Brain microvascular endothelial cell (primary cell): ENCODE measurements around the gene ARFGAP1.

Experiments
- DNase-seq: peaks from one replicate; pipeline ENCODE4 v3.0.0-alpha.2; 2020
- H3K27ac ChIP-seq: fragments of 250-450 bp; sonication (Bioruptor Pico); 2 replicates; pipeline ENCODE4 v1.5.1; 2020; ENCODE audit warnings: mild to moderate bottlenecking, moderate library complexity
- H3K27me3 ChIP-seq: fragments of 250-450 bp; sonication (Bioruptor Pico); replicated peaks from 2 replicates; pipeline ENCODE4 v1.5.1; 2020; ENCODE audit warnings: mild to moderate bottlenecking
- H3K36me3 ChIP-seq: fragments of 250-450 bp; sonication (Bioruptor Pico); replicated peaks from 2 replicates; pipeline ENCODE4 v1.5.1; 2020; ENCODE audit warnings: mild to moderate bottlenecking
- H3K4me3 ChIP-seq: 2 replicates; pipeline ENCODE4 v1.5.1; 2011; ENCODE audit warnings: low read depth, mild to moderate bottlenecking, control low read depth, low read length, moderate library complexity
- CTCF ChIP-seq: IDR thresholded peaks from 2 replicates; pipeline ENCODE4 v1.5.1; 2011; ENCODE audit warnings: low read depth, mild to moderate bottlenecking, moderate library complexity, low read length, control low read depth, inconsistent platforms; ENCODE audit errors: missing control alignments
- in situ Hi-C: cut with HindIII; loops from 2 replicates; pipeline ENCODE4 v1.10.0; 2017; ENCODE audit warnings: low sequenced_read_pairs, low pct_ligation_motif_present

Gene ARFGAP1

GRCh38 chr20:63314566-63315239 lies 42.1 kb downstream of the ARFGAP1 start:
- Histone ChIP-seq H3K4me3 (no peak overlapping the region), H3K27ac (no peak overlapping the region), H3K27me3 (no peaks in the 10 kb centered on the region), H3K36me3 (no peaks in the 10 kb centered on the region)
- no peak for DNase-seq
- no peak for TF ChIP-seq CTCF
- in situ Hi-C loops: no loop called here

- no peaks in the 10 kb centered on the region for H3K27me3 ChIP-seq
- in situ Hi-C loops: no loop called here
- no peak overlapping the region for H3K4me3 ChIP-seq
- no peak for TF ChIP-seq CTCF
- H3K27ac ChIP-seq: no peak overlapping the region
- no peak for DNase-seq
- no peaks in the 10 kb centered on the region for H3K36me3 ChIP-seq
These were observed 42.7 kb downstream of the ARFGAP1 start for GRCh38 chr20:63315240-63315689.

GRCh38 chr20:63315731-63316491 lies 43.3 kb downstream of the ARFGAP1 start:
- TF ChIP-seq CTCF: no peak
- DNase-seq: no peak
- Histone ChIP-seq H3K27ac (no peak overlapping the region), H3K27me3 (no peaks in the 10 kb centered on the region), H3K36me3 (no peaks in the 10 kb centered on the region), H3K4me3 (no peak overlapping the region)
- in situ Hi-C loops: no loop called here

- H3K36me3 ChIP-seq: no peaks in the 10 kb centered on the region
- no peak overlapping the region for H3K27ac ChIP-seq
- DNase-seq: no peak
- in situ Hi-C loops: no loop called here
- TF ChIP-seq CTCF: no peak
- no peaks in the 10 kb centered on the region for H3K27me3 ChIP-seq
- no peak overlapping the region for H3K4me3 ChIP-seq
These were observed 43.9 kb downstream of the ARFGAP1 start for GRCh38 chr20:63316502-63316921.

GRCh38 chr20:63317061-63317460 lies 44.4 kb downstream of the ARFGAP1 start:
- DNase-seq: no peak
- no peaks in the 10 kb centered on the region for H3K27me3 ChIP-seq
- no peaks in the 10 kb centered on the region for H3K36me3 ChIP-seq
- in situ Hi-C loops: no loop called here
- no peak overlapping the region for H3K4me3 ChIP-seq
- no peak overlapping the region for H3K27ac ChIP-seq
- no peak for TF ChIP-seq CTCF
